NCI-H526 (cell line): Measurements from ENCODE around the gene ANKRD42.
"Not testable (repeated sequence)": the region's sequence is repeated elsewhere in the genome, so short reads cannot be mapped to it uniquely, and the experiment has no call there.

Experiments used
- DNase-seq, 2 experiments: peaks; one replicate each; lab custom pipeline; 2025; lab: John Stamatoyannopoulos, UW

The ANKRD42 gene

DNA sequence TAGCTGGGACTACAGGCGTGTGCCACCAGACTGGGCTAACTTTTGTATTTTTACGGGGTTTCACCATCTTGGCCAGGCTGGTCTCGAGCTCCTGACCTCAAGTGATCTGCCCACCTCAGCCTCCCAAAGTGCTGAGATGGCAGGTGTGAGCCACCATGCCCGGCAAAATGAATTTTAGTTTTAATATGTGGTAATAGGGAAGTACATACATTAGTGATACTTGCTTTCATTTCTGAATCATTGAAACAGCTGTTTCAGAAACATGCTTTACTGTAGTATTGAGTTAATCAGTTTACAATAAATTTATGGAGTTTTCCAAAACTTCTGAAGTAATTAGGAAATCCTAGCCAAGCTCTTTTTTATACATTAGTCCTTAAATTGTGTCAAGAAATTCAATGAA, 21.0 kb upstream of the ANKRD42 start:
- no peak for DNase-seq

DNA sequence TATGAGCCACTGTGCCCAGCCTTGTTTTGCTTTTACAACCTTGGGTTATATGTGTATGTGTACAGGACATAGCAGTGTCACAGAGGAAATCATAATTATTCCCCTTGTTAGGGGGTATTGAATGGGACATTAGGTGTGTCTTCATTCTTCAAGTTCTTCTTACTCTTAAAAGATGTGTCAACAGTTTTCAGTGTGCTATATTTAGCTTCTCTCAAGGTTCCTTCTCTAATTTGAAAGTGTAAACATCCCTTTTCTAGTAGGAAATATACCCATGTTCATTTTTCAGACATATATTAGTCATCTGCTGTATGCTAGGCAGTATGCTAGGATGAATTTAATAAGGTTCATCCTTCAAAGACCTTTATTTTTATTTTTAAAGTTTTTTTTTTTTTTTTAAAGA, 19.5 kb upstream of the ANKRD42 start:
- DNase-seq: no peak

DNA sequence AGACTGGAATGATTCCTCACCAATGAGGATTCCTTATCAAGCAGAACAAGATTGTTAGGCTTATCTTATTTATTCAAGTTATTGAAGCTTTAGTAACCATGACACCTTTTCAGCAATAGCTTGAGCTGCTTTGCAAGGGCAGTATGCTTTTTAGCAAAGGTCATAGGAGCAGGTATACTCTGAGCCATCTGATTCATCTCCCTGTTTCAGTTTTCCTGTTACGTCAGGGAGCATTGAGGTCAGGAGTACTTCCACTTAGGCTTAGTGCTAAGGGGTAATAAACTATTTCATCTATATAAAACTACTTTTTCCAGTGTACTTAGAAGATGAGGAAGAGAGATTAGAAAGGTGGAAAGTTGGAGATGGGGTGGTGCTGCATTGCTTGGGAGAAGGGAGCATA, 17.7 kb upstream of the ANKRD42 start:
- no peak for DNase-seq

DNA sequence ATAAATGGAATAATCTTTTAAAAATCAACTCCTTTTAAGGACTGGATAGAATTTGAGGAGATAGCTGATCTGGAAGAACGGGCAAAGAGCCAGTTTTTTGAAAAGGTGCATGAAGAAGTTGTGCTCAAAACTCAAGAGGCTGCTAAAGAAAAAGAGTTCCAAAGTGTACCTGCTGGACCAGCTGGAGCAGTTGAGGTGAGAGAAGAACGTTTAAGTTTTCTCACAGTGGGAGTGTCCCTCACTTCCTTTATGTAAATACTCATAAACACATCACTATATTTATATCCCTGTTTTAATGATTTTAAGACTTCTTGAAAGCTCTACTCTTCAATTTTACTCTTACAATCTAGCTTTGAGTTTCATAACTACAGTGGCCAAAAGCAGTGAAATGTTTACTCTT, 11.7 kb upstream of the ANKRD42 start:
- DNase-seq: no peak

GRCh38 chr11:83185767-83186166, 7.7 kb upstream of the ANKRD42 start:
- DNase-seq: no peak

- DNase-seq: no peak
Observed at GRCh38 chr11:83187465-83187864, 6.0 kb upstream of the ANKRD42 start.

DNA sequence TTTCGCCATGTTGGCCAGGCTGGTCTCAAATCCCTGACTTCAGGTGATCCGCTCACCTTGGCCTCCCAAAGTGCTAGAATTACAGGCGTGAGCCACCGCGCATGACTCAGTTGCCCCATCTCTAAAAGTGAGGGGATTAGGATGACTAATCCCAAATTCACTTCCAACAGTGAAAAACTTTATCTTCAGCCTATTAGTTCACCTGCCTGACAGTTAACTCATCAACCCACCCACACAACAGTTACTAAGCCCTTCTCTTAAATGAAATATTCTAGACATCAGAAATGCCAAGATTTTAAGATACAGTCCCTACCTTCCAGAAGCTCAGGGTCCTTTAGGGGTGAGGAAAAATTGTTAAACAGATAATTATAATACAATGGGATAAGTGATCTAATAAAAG, 2.0 kb upstream of the ANKRD42 start:
- DNase-seq: no peak

- DNase-seq: no peak
Observed at GRCh38 chr11:83191986-83192385, 1.5 kb upstream of the ANKRD42 start.

DNA sequence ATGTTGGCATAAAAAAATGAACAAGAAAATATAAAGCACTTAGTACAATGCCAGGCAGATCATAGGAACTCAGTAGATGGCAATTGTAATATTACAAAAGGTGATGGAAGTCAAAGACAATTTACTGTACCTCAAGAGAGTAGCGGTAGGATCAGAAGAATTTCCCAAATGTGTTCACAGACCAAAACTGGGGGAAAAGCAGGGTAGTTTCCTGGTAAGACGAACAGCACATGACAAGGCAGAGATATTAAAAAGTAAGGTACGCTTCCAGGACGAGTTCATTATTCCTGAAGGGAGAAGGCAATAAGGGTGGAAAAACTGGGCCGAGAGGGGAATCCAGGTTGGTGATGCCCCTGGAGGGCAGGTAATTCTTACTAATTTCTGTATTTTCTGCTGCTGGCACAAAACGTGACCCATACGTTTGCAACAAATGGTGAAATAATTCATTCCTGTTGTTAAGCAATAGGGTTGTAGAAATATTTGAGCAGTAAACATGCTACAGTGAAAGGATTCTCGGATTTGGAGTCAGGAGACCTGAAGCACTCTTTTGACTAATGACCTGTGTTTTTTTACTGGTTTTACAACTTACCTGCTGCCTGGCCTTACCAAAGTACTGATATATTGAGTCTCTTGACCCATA, 786 bp upstream of the ANKRD42 start:
- DNase-seq: no peak

GRCh38 chr11:83194281-83195142, 1.0 kb downstream of the ANKRD42 start:
- DNase-seq: peak; percentile 35 to 69

DNA sequence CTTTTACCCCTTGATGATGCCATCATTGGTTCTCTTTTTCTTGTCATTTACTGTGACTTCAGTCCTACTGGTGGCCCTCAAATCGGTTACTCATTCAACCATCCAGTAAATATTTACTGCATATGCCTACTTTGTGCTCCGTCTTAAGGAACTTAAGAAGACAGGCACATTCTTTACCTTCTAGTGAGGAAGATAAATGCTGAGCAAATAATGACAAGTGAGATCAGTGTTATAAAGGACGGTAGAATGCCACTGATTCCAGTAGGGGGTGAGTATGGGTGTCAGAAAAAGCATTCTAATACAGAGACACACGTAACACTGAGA, 1.6 kb downstream of the ANKRD42 start:
- DNase-seq: no peak

- no peak for DNase-seq
Observed at GRCh38 chr11:83195649-83196048, 2.1 kb downstream of the ANKRD42 start.

- no peak for DNase-seq
Observed at GRCh38 chr11:83200035-83200434, 6.5 kb downstream of the ANKRD42 start.

GRCh38 chr11:83205608-83206185, 12.2 kb downstream of the ANKRD42 start:
- no peak for DNase-seq

GRCh38 chr11:83206221-83206620, 12.7 kb downstream of the ANKRD42 start:
- no peak for DNase-seq

- not testable (repeated sequence) for DNase-seq
Observed at GRCh38 chr11:83206771-83207382, 13.4 kb downstream of the ANKRD42 start.

DNA sequence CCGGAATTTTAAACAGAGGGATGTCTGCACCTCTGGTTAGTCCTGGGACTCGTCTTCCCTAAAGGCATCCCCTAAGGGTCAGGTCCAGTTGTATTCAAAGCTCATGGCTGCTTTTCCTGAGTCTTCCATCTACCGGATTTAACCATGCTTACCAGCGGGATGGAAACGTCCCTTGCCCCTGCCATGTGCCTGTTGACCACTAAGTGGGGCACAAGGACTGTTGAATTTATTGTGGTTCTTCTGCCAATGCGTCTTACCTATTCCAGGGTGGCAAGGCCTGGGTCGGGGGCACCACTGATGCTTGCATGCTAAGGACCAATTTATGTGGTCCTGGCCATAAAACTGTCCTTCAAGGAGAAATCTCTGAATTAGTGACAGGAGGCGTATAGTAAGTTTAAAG, 25.6 kb downstream of the ANKRD42 start:
- DNase-seq: peak; percentile 19 to 72

DNA sequence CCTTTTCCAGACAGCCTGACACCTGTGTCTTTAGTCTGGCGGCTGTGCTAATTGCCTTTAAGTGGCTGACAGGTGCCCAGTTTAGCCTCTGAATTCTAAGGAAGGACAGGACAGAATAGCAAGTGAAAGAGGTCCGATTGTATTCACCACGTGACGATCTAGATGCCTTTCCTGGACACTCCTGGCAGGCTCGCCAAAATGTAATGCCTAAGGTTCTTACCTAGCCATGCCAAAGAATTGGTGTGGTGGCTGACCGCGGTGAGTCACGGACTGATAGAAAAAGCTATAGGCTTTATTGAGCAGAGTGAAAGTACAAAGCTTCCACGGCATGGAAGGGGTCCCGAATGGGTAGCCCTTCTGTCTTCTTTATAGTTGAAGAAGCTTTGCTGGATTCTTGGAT, 26.7 kb downstream of the ANKRD42 start:
- DNase-seq: no peak

DNA sequence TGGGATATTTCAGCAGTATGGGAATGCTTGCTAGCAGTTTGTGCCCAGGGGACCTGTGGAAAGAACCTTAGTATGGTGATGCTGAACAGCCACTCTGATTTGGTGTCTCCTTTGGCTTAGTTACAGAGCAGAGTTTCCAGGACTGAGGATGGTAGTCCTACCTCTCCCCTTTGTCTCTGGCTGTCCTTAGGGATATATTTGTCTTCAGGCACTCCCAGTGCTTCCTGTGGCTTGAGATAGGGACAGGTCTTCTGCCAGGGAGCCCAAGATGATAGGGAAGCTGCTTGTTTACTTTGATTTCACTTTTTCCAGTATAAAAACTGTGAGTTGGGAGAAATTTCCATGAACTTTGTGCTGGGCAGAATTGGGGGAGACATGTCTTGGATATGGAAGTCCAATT, 28.2 kb downstream of the ANKRD42 start:
- DNase-seq: no peak

DNA sequence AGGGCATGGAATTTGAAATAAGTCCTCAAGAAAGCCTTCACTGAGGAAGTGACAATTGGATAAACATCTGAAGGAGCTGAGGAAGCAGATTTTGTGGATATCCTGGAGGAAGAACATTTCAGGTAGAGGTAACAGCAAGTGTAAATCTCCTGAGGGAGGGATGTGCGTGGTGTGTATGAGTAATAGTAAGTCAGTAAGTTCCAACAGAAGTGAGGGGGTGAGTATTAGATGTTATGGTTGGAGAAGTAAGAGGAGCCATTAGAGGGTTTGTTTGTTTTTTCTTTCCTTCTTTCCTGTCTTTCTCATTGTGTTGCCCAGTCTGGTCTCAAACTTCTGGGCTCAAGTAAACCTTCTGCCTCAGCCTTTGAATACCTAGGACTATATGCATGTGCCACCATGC, 29.0 kb downstream of the ANKRD42 start:
- no peak for DNase-seq

GRCh38 chr11:83223457-83223856, 29.9 kb downstream of the ANKRD42 start:
- no peak for DNase-seq

DNA sequence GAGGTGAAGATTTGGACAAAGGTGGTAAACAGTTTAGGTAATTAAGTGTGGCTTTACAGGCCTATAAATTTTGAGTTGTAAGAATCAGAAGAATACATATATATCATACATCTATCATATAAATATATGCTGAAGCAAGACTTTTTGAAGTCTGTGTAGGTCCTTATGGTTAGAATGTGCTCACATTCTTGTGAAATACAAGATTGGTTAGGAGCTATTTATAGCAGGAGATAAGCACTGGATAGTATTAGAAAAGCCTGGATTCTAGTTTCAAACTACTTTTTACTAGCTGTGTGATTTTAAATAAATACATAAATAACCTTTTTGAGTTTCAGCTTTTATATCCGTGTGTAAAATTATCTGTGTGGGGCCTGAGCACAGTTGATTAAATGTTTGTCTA, 42.3 kb downstream of the ANKRD42 start:
- DNase-seq: no peak

- no peak for DNase-seq
Observed at GRCh38 chr11:83238111-83238510, 44.6 kb downstream of the ANKRD42 start.
